Upper lobe of right lung (tissue), 1 donor: ENCODE measurements around the gene NEUROD2. TPM values are rescaled to one million over a fixed set of nuclear protein-coding genes. Genes with fewer than 3 reads are reported as not detected.

Experiments used
- ATAC-seq: fragments of 200-7000 bp; cut with Tn5 transposase; one replicate; pipeline ENCODE4 v1.9.1; 2020; ENCODE audit warnings: mild to moderate bottlenecking, moderate library complexity
- DNase-seq: peaks from one replicate; pipeline ENCODE4 v3.0.0-alpha.2; 2020
- H3K27ac ChIP-seq: fragments of 200-600 bp; one replicate; pipeline ENCODE4 v1.8.0; 2022
- H3K27me3 ChIP-seq: fragments of 200-600 bp; one replicate; pipeline ENCODE4 v1.8.0; 2022; ENCODE audit warnings: mild to moderate bottlenecking
- H3K36me3 ChIP-seq: fragments of 200-600 bp; one replicate; pipeline ENCODE4 v1.8.0; 2022
- H3K4me1 ChIP-seq: fragments of 200-600 bp; one replicate; pipeline ENCODE4 v1.8.0; 2022
- H3K4me3 ChIP-seq: fragments of 200-600 bp; one replicate; pipeline ENCODE4 v1.8.0; 2022; ENCODE audit warnings: mild to moderate bottlenecking
- H3K9me3 ChIP-seq: fragments of 200-600 bp; one replicate; pipeline ENCODE4 v1.8.0; 2022
- CTCF ChIP-seq: fragments of 200-600 bp; IDR thresholded peaks from one replicate; pipeline ENCODE4 v1.8.0; 2022; ENCODE audit warnings: antibody characterized with exemption
- intact Hi-C: fragments of 100-400 bp; cut with DNase I; formaldehyde crosslinking; loops from one replicate; pipeline ENCODE4 v1.11.0; 2022
- total RNA-seq: library from RNA; stranded (reverse); fragmentation: NEBNext Ultra II Directional; extraction: Animal tissue kit (Norgen Biotek cat#: 25700); gene quantifications from one replicate; pipeline ENCODE4 v1.2.1, GENCODE V29; 2021
- donor health status: DM: no; HTN: yes; CAD: no; lungs with severe emphysema.

The NEUROD2 gene
- total RNA-seq, 1 donor from 2014 or later: not detected

GRCh38 chr17:39601758-39602532 lies 5.8 kb downstream of the NEUROD2 start:
- H3K4me1 ChIP-seq: peaks cover 27% of the 10 kb centered on the region

GRCh38 chr17:39600997-39601597 lies 6.6 kb downstream of the NEUROD2 start:
- H3K27ac ChIP-seq: no peak overlapping the region
- H3K4me3 ChIP-seq: no peak overlapping the region
- no peaks in the 10 kb centered on the region for H3K9me3 ChIP-seq
- TF ChIP-seq CTCF: no peak
- intact Hi-C loops: no loop called here
- peaks cover 19% of the 10 kb centered on the region for H3K4me1 ChIP-seq
- no peak for ATAC-seq
- no peak for DNase-seq
- H3K27me3 ChIP-seq: peaks cover 100% of the 10 kb centered on the region
- no peaks in the 10 kb centered on the region for H3K36me3 ChIP-seq

More at GRCh38 chr17:39601758-39602532, 5.8 kb downstream of the NEUROD2 start:
- H3K4me3 ChIP-seq: no peak overlapping the region
- H3K9me3 ChIP-seq: no peaks in the 10 kb centered on the region
- no peak for ATAC-seq
- intact Hi-C loops: no loop called here
- TF ChIP-seq CTCF: no peak
- DNase-seq: no peak
- H3K27me3 ChIP-seq: peaks cover 100% of the 10 kb centered on the region
- no peak overlapping the region for H3K27ac ChIP-seq
- no peaks in the 10 kb centered on the region for H3K36me3 ChIP-seq

GRCh38 chr17:39600288-39600996 lies 7.3 kb downstream of the NEUROD2 start:
- peaks cover 12% of the 10 kb centered on the region for H3K4me1 ChIP-seq
- H3K4me3 ChIP-seq: no peak overlapping the region
- no peak for ATAC-seq

GRCh38 chr17:39599665-39600231 lies 8.0 kb downstream of the NEUROD2 start:
- Histone ChIP-seq H3K27ac (no peak overlapping the region), H3K9me3 (no peaks in the 10 kb centered on the region), H3K36me3 (no peaks in the 10 kb centered on the region), H3K27me3 (peaks cover 100% of the 10 kb centered on the region), H3K4me1 (peaks cover 10% of the 10 kb centered on the region), H3K4me3 (no peak overlapping the region)
- ATAC-seq (peak; percentile 25), DNase-seq (no peak)
- no peak for TF ChIP-seq CTCF
- intact Hi-C loops: no loop called here

More at GRCh38 chr17:39600288-39600996, 7.3 kb downstream of the NEUROD2 start:
- no peaks in the 10 kb centered on the region for H3K9me3 ChIP-seq
- no peak for DNase-seq
- H3K27ac ChIP-seq: no peak overlapping the region
- TF ChIP-seq CTCF: no peak
- no peaks in the 10 kb centered on the region for H3K36me3 ChIP-seq
- intact Hi-C loops: no loop called here
- H3K27me3 ChIP-seq: peaks cover 100% of the 10 kb centered on the region

- intact Hi-C loops: no loop called here
- H3K4me1 ChIP-seq: peaks cover 10% of the 10 kb centered on the region
- no peaks in the 10 kb centered on the region for H3K9me3 ChIP-seq
- H3K27ac ChIP-seq: no peak overlapping the region
- H3K36me3 ChIP-seq: no peaks in the 10 kb centered on the region
- DNase-seq: no peak
- no peak for ATAC-seq
- peaks cover 100% of the 10 kb centered on the region for H3K27me3 ChIP-seq
- TF ChIP-seq CTCF: no peak
- no peak overlapping the region for H3K4me3 ChIP-seq
These were observed 8.6 kb downstream of the NEUROD2 start for GRCh38 chr17:39599004-39599664.
